Measurements from ENCODE around the gene MYOM1.
"Not testable (repeated sequence)": the region's sequence is repeated elsewhere in the genome, so short reads cannot be mapped to it uniquely, and the experiment has no call there.

The MYOM1 gene

DNA sequence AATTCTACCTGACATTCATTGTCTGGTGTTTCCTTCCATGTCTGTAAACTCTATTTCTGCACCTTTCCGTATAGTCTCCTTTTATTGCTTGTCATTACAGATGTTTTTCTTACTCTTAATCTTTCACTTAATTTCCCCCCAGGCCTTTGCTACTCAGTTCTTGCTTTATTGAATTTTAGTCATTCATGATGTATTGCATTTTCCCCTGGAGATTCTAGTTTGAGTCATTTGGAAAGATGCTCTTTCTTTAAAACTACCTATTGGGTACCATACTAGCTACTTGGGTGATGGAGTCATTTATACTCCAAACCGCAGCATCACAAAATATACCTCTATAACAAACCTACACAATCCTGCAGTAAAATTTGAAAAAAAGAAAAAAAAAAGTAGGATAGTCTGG, 179.6 kb downstream of the MYOM1 start:
- no peak for DNase-seq (ENCODE audit: extremely low spot score)
- ChIA-PET POLR2A (no interaction called here), CTCF (no interaction called here)
- TF ChIP-seq SUZ12 (IDR thresholded peaks at IDR 0.05) (no peak), L3MBTL2 (conservative IDR thresholded peaks at IDR 0.05) (no peak), SP1 (IDR thresholded peaks at IDR 0.05) (no peak), LEF1 (IDR thresholded peaks at IDR 0.05; ENCODE audit: borderline replicate concordance) (no peak), TARDBP (IDR thresholded peaks at IDR 0.05) (no peak), ELF4 (IDR thresholded peaks at IDR 0.05) (no peak), FOXK2 (IDR thresholded peaks at IDR 0.05) (no peak), ARNT (IDR thresholded peaks at IDR 0.05) (no peak), HDGF (IDR thresholded peaks at IDR 0.05; ENCODE audit: borderline replicate concordance) (no peak), NFRKB (IDR thresholded peaks at IDR 0.05) (no peak), FOXM1 (IDR thresholded peaks at IDR 0.05; ENCODE audit: borderline replicate concordance) (no peak), ZNF384 (IDR thresholded peaks at IDR 0.05) (no peak), FOXA1 (IDR thresholded peaks at IDR 0.05) (no peak), CTBP1 (IDR thresholded peaks at IDR 0.05; ENCODE audit: borderline replicate concordance) (no peak), BHLHE40 (IDR thresholded peaks at IDR 0.05; ENCODE audit: borderline replicate concordance) (no peak)
- TF ChIP-seq, protein P1, sequence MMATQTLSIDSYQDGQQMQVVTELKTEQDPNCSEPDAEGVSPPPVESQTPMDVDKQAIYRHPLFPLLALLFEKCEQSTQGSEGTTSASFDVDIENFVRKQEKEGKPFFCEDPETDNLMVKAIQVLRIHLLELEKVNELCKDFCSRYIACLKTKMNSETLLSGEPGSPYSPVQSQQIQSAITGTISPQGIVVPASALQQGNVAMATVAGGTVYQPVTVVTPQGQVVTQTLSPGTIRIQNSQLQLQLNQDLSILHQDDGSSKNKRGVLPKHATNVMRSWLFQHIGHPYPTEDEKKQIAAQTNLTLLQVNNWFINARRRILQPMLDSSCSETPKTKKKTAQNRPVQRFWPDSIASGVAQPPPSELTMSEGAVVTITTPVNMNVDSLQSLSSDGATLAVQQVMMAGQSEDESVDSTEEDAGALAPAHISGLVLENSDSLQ (IDR thresholded peaks at IDR 0.05), result no peak

DNA sequence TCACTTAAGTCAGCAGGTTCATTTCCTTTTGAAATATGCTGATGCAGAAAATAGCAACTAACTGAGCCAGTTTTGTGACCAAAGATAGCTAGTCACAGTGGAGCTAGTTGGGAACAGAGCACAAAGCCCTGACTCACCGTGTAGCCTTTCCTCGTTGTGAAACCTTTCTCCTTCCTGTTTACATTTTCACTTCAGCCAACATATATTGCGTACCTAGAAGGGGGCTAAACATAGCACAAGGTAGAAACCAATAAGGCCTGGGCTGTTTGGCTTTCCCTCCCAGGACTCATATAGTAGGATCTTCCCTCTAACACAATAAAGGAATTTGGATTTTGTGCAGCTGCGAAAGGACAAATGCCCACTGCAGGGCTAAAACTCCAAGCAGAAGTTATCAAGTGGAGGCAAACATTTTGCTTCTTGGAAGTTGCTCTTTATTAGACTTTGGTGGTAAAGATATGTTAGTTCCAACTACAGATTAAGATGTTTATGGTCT, 182.3 kb downstream of the MYOM1 start:
- ChIA-PET CTCF (no interaction called here), POLR2A (no interaction called here)
- TF ChIP-seq TARDBP (IDR thresholded peaks at IDR 0.05), result no peak
- TF ChIP-seq HDGF (IDR thresholded peaks at IDR 0.05; ENCODE audit: borderline replicate concordance), result no peak
- no peak for TF ChIP-seq SP1 (IDR thresholded peaks at IDR 0.05)
- no peak for TF ChIP-seq BHLHE40 (IDR thresholded peaks at IDR 0.05; ENCODE audit: borderline replicate concordance)
- no peak for TF ChIP-seq ELF4 (IDR thresholded peaks at IDR 0.05)
- TF ChIP-seq NFRKB (IDR thresholded peaks at IDR 0.05), result no peak

DNA sequence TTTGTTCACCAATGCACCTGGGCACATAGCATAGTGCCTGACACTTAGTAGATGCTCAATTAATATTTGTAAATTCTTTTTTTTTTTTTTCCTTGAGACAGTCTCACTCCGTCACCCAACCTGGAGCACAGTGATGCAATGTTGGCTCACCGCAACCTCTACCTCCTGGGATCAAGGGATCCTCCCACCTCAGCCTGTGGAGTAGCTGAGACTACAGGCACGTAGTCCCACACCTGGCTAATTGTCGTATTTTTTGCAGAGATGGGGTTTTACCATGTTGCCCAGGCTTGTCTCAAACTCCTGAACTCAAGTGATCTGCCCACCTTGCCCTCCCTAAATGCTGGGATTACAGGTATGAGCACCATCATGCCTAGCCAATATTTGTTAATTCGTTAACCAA, 183.7 kb downstream of the MYOM1 start:
- TF ChIP-seq LEF1 (IDR thresholded peaks at IDR 0.05; ENCODE audit: borderline replicate concordance) (no peak), NFRKB (IDR thresholded peaks at IDR 0.05) (no peak), FOXK2 (IDR thresholded peaks at IDR 0.05) (no peak), HDGF (IDR thresholded peaks at IDR 0.05; ENCODE audit: borderline replicate concordance) (no peak), L3MBTL2 (conservative IDR thresholded peaks at IDR 0.05) (no peak), ZNF384 (IDR thresholded peaks at IDR 0.05) (no peak), FOXA1 (IDR thresholded peaks at IDR 0.05) (no peak), CTBP1 (IDR thresholded peaks at IDR 0.05; ENCODE audit: borderline replicate concordance) (no peak), TARDBP (IDR thresholded peaks at IDR 0.05) (no peak), ELF4 (IDR thresholded peaks at IDR 0.05) (no peak)
- TF ChIP-seq, protein P1 (IDR thresholded peaks at IDR 0.05), result no peak
- ChIA-PET POLR2A (no interaction called here), CTCF (no interaction called here)
- no peak for DNase-seq (ENCODE audit: extremely low spot score)

More for the DNA sequence above, 182.3 kb downstream of the MYOM1 start:
- no peak for DNase-seq (ENCODE audit: extremely low spot score)

DNA sequence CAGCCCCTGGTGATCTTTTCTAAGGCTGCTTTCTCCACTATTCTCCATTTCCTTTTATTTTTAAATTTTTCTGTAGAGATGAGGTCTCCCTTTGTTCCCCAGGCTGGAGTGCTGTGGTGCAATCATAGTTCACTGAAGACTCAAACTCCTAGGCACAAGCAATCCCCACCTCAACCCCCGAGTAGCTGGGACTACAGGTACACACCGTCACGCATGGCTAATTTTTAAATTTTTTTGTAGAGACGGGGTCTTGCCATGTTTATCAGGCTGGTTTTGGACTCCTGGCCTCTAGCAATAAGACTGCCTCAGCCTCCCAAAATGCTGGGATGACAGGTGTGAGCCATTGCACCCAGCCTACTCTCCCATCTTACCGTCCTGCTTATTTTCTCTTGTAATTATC, 184.1 kb downstream of the MYOM1 start:
- ChIA-PET CTCF (no interaction called here), POLR2A (no interaction called here)
- TF ChIP-seq ELF4 (IDR thresholded peaks at IDR 0.05), result no peak
- no peak for TF ChIP-seq SUZ12 (IDR thresholded peaks at IDR 0.05)
- TF ChIP-seq ARNT (IDR thresholded peaks at IDR 0.05), result no peak
- no peak for TF ChIP-seq TARDBP (IDR thresholded peaks at IDR 0.05)
- no peak for TF ChIP-seq HDGF (IDR thresholded peaks at IDR 0.05; ENCODE audit: borderline replicate concordance)
- TF ChIP-seq ZNF384 (IDR thresholded peaks at IDR 0.05), result no peak
- no peak for TF ChIP-seq FOXM1 (IDR thresholded peaks at IDR 0.05; ENCODE audit: borderline replicate concordance)
- no peak for TF ChIP-seq NFRKB (IDR thresholded peaks at IDR 0.05)
- TF ChIP-seq, protein P1 (IDR thresholded peaks at IDR 0.05), result no peak
- no peak for TF ChIP-seq L3MBTL2 (conservative IDR thresholded peaks at IDR 0.05)
- no peak for DNase-seq (ENCODE audit: extremely low spot score)

DNA sequence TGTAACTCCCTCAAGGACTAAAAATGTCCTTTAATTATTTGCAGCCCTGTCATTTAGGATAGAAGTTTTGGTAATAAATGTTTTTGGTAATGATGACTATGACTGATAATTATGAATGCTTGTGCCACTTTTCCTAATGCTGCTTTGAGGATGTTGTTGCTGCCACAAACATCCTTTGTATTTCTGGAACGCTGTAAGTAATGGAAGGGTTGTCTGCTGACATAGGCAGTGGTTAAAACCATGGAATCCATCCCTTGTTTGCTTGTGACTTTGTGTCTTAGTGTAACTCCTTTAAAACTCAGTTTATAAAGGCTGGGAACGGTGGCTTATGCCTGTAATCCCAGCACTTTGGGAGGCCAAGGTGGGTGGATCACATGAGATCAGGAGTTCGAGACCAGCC, 187.0 kb downstream of the MYOM1 start:
- CTCF ChIA-PET, result no interaction called here

DNA sequence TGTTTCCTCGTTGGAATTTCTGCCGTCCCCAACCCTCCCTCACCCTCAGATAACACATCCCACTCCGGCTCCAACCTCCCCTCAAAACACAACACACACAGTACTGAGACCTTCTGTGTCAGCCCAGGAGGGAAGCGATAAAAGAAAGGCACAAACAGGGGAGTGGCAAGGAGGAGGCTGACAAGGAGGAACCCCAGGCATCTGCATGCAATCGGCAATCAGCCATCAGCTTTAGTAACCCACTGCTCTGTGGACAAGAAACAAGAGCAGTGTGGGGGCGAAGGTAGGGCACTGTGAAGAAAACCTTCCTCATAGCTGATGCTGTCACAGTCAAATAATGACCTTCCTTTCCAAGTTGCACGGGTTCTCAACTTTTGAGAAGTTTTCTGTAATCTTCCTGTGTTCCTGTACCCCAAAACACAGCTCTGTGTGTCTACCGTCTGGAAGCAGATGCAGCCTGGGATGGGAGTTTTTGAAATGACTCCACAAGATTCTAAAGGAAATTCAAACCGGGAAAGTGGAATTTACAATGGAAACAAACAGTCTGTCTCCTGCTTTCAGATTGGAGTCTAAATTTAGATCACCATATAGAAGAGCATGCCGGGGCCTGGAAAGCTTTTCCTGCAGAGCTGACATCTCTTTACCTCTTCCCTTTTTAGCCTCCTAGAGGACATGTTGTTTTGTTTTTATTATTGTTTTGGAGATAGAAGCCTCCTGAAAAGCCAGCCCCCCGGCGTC, 190.4 kb downstream of the MYOM1 start:
- DNase-seq (ENCODE audit: extremely low spot score), result no peak
- TF ChIP-seq LEF1 (IDR thresholded peaks at IDR 0.05; ENCODE audit: borderline replicate concordance) (no peak), SP1 (IDR thresholded peaks at IDR 0.05) (no peak), CTBP1 (IDR thresholded peaks at IDR 0.05; ENCODE audit: borderline replicate concordance) (no peak), FOXK2 (IDR thresholded peaks at IDR 0.05) (no peak), TARDBP (IDR thresholded peaks at IDR 0.05) (no peak), BHLHE40 (IDR thresholded peaks at IDR 0.05; ENCODE audit: borderline replicate concordance) (no peak), FOXM1 (IDR thresholded peaks at IDR 0.05; ENCODE audit: borderline replicate concordance) (no peak), L3MBTL2 (conservative IDR thresholded peaks at IDR 0.05) (no peak), ELF4 (IDR thresholded peaks at IDR 0.05) (no peak), NFRKB (IDR thresholded peaks at IDR 0.05) (no peak)
- ChIA-PET CTCF (no interaction called here), POLR2A (no interaction called here)

More for the DNA sequence above, 187.0 kb downstream of the MYOM1 start:
- DNase-seq (ENCODE audit: extremely low spot score), result no peak
- POLR2A ChIA-PET, result no interaction called here
- TF ChIP-seq TARDBP (IDR thresholded peaks at IDR 0.05) (no peak), ZNF384 (IDR thresholded peaks at IDR 0.05) (no peak), HDGF (IDR thresholded peaks at IDR 0.05; ENCODE audit: borderline replicate concordance) (no peak), ELF4 (IDR thresholded peaks at IDR 0.05) (no peak)

DNA sequence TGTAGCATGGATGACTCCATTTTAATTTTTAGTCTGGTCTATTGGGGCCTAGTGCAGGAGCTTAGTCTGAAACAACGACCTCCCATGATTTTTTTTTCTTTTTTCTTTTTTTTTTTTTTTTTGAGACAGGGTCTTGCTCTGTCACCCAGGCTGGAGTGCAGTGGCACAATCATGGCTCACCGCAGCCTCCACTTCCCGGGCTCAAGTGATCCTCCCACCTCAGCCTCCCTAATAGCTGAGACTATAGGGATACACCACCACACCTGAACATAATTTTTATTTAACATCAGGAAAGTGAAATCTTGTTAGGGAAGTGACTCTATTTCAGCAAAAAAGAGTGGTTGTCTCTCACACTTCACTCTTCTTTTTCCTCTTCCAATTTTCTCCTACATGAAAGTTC, 191.7 kb downstream of the MYOM1 start:
- POLR2A ChIA-PET; DNase-seq (ENCODE audit: extremely low spot score); CTCF ChIA-PET: not testable (repeated sequence)
